ENCODE results near the gene WBP2. TPM values are rescaled to one million over a fixed set of nuclear protein-coding genes. Genes with fewer than 3 reads are reported as not detected.

The WBP2 gene
- total RNA-seq, 4 donors from 2014 or later, result 64.9 to 99.4 (median 76.9) TPM

GRCh38 chr17:75824666-75825065, 30.5 kb downstream of the WBP2 start:
- Histone ChIP-seq H3K36me3 (peaks cover 52% of the 10 kb centered on the region), H3K4me3 (no peak overlapping the region), H3K9me3 (no peaks in the 10 kb centered on the region), H3K27ac (no peak overlapping the region), H3K27me3 (no peaks in the 10 kb centered on the region), H3K4me1 (peaks cover 39% of the 10 kb centered on the region)
- TF ChIP-seq EP300 (IDR thresholded peaks at IDR 0.05) (no peak), POLR2A (IDR thresholded peaks at IDR 0.05) (no peak), POLR2AphosphoS5 (IDR thresholded peaks at IDR 0.05) (no peak), CTCF (IDR thresholded peaks at IDR 0.05) (no peak)
- no CpG with 5 or more reads among the region's 2 CpGs for whole genome bisulfite sequencing
- DNase-seq (ENCODE audit: low spot score in 2 of 2), result no peak

- Histone ChIP-seq H3K27ac (no peak overlapping the region), H3K36me3 (peaks cover 57% of the 10 kb centered on the region), H3K4me3 (no peak overlapping the region), H3K9me3 (no peaks in the 10 kb centered on the region), H3K27me3 (no peaks in the 10 kb centered on the region), H3K4me1 (peaks cover 39% of the 10 kb centered on the region)
- 75% methylated on average over 13 of the region's 13 CpGs for WGBS
- DNase-seq (ENCODE audit: low spot score in 2 of 2), result no peak
- TF ChIP-seq EP300 (IDR thresholded peaks at IDR 0.05) (no peak), CTCF (IDR thresholded peaks at IDR 0.05) (no peak), POLR2AphosphoS5 (IDR thresholded peaks at IDR 0.05) (no peak), POLR2A (IDR thresholded peaks at IDR 0.05) (no peak)
These were observed 31.0 kb downstream of the WBP2 start for GRCh38 chr17:75824050-75824552.

DNA sequence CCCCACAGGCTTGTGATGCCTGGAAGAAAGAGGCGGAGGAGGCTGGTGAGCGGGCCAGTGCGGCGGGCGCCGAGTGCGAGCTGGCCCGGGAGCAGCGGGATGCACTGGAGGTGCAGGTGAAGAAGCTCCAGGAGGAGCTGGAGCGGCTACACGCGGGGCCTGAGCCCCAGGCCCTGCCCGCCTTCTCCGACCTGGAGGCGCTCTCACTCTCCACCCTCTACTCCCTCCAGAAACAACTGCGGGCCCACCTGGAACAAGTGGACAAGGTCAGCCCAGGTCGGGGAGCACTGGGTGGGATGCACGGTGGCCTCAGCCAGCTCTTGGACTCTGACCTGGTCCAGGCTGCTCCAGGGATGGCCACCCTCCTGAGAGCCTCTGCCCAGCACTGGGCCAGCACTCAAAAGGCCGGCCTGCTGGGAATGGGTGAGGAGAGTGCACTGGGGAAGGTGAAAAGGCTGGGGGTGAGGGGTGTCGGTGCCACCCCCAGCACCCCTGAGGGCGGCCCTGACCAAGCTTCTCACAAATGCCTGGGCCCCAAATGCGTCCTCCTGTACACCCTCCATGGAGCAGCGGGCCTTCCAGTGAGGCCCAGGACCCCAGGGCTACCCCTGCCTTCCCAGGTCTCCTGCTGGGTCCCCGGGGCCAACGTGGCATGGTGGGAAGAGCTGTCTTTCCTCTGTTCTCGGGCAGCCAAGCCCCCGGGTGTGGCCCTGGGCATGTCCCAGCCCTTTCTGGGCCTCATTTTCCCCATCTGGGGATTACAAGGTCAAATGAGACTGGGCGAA, 31.7 kb downstream of the WBP2 start:
- no peak overlapping the region for H3K4me3 ChIP-seq
- H3K9me3 ChIP-seq, result no peaks in the 10 kb centered on the region
- H3K27ac ChIP-seq, result no peak overlapping the region
- H3K27me3 ChIP-seq, result no peaks in the 10 kb centered on the region
- WGBS, result 86% methylated on average over 17 of the region's 28 CpGs
- peak; percentile 57 to 78 for DNase-seq (ENCODE audit: low spot score in 2 of 2)
- H3K4me1 ChIP-seq, result peaks cover 39% of the 10 kb centered on the region
- peaks cover 59% of the 10 kb centered on the region for H3K36me3 ChIP-seq
- TF ChIP-seq CTCF (IDR thresholded peaks at IDR 0.05) (no peak), POLR2A (IDR thresholded peaks at IDR 0.05) (no peak), EP300 (IDR thresholded peaks at IDR 0.05) (no peak), POLR2AphosphoS5 (IDR thresholded peaks at IDR 0.05) (no peak)

- Histone ChIP-seq H3K9me3 (no peaks in the 10 kb centered on the region), H3K36me3 (peaks cover 64% of the 10 kb centered on the region), H3K27ac (no peak overlapping the region), H3K4me3 (no peak overlapping the region), H3K4me1 (peaks cover 33% of the 10 kb centered on the region), H3K27me3 (no peaks in the 10 kb centered on the region)
- TF ChIP-seq CTCF (IDR thresholded peaks at IDR 0.05) (no peak), POLR2A (IDR thresholded peaks at IDR 0.05) (no peak), EP300 (IDR thresholded peaks at IDR 0.05) (no peak), POLR2AphosphoS5 (IDR thresholded peaks at IDR 0.05) (no peak)
- no peak for DNase-seq (ENCODE audit: low spot score in 2 of 2)
- WGBS, result 70% methylated on average over 3 of the region's 3 CpGs
These were observed 32.4 kb downstream of the WBP2 start for GRCh38 chr17:75822800-75823166.

- no peak overlapping the region for H3K27ac ChIP-seq
- H3K4me3 ChIP-seq, result no peak overlapping the region
- no peaks in the 10 kb centered on the region for H3K9me3 ChIP-seq
- H3K4me1 ChIP-seq, result peaks cover 28% of the 10 kb centered on the region
- H3K27me3 ChIP-seq, result no peaks in the 10 kb centered on the region
- TF ChIP-seq EP300 (IDR thresholded peaks at IDR 0.05) (no peak), POLR2AphosphoS5 (IDR thresholded peaks at IDR 0.05) (no peak), POLR2A (IDR thresholded peaks at IDR 0.05) (no peak), CTCF (IDR thresholded peaks at IDR 0.05) (no peak)
- peak in 1 of 2 donors; percentile 75 for DNase-seq (ENCODE audit: low spot score in 2 of 2)
- peaks cover 69% of the 10 kb centered on the region for H3K36me3 ChIP-seq
- 37% methylated on average over 9 of the region's 18 CpGs for WGBS
These were observed 32.9 kb downstream of the WBP2 start for GRCh38 chr17:75822119-75822799.

Data from suprapubic skin (tissue), 4 donors.